ENCODE data around the gene LHFPL5.

LHFPL5 gene

DNA sequence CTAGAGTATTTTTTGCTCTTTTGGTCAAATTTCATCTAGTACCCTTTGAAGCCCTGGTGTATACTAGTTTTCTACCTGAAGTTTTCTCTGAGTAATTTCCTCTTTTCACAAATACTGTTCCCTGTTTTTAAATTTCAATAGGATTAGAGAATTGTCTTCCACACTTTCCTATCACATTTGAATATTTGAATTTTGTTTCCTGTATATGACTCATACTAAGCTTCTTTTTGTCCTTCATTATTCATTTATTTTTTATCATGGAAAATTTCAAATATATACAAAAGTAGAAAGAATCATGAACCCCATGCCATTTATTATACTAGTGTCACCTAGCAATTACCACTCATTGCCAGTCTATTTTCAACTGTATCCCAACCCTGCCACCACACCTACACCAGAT, 52.7 kb downstream of the LHFPL5 start:
- DNase-seq = no peak

DNA sequence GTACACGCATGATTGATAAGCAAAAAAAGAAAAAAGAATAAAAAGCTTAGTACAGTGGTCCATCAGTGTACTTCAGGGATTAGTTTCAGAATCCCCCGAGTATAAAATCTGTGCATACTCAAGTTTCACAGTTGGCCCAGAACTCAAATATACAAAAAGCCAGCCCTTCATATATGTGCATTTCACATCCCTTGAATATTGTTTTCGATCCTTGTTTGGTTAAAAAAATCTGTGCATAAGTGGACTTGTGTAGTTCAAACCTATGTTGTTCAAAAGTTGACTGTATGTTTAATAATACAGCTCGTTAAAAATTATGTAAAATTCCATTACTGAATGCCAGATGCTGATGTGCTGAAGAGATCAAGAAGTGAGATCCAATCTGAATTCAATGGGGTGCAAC, 54.2 kb downstream of the LHFPL5 start:
- no peak for DNase-seq
